ENCODE data around the gene CAPZA1.
"Not testable (repeated sequence)": the region's sequence is repeated elsewhere in the genome, so short reads cannot be mapped to it uniquely, and the experiment has no call there.

CAPZA1 gene

GRCh38 chr1:112619518-112620376 lies at the start of gene CAPZA1:
CAPZA1 (plus strand) TSS chr1:112619832; CDS start chr1:112619845, 13 bp downstream.
- peak; percentile 82 to 86 for DNase-seq (ENCODE audit: low read depth in 2 of 2)

GRCh38 chr1:112575154-112575804 lies 44.4 kb upstream of the CAPZA1 start:
- no peak for DNase-seq (ENCODE audit: low read depth in 2 of 2)

- no peak for DNase-seq (ENCODE audit: low read depth in 2 of 2)
Measured at GRCh38 chr1:112576240-112576639, 43.4 kb upstream of the CAPZA1 start.

- DNase-seq (ENCODE audit: low read depth in 2 of 2): no peak
Measured at GRCh38 chr1:112579801-112580510, 39.7 kb upstream of the CAPZA1 start.

- no peak for DNase-seq (ENCODE audit: low read depth in 2 of 2)
Measured at GRCh38 chr1:112581586-112582192, 37.9 kb upstream of the CAPZA1 start.

GRCh38 chr1:112583366-112583765 lies 36.3 kb upstream of the CAPZA1 start:
- DNase-seq (ENCODE audit: low read depth in 2 of 2): no peak

GRCh38 chr1:112589766-112590165 lies 29.9 kb upstream of the CAPZA1 start:
- DNase-seq (ENCODE audit: low read depth in 2 of 2): no peak

GRCh38 chr1:112594208-112594876 lies 25.3 kb upstream of the CAPZA1 start:
- no peak for DNase-seq (ENCODE audit: low read depth in 2 of 2)

GRCh38 chr1:112599477-112599876 lies 20.2 kb upstream of the CAPZA1 start:
- DNase-seq (ENCODE audit: low read depth in 2 of 2): no peak

GRCh38 chr1:112603012-112603411 lies 16.6 kb upstream of the CAPZA1 start:
- no peak for DNase-seq (ENCODE audit: low read depth in 2 of 2)

GRCh38 chr1:112603541-112603940 lies 16.1 kb upstream of the CAPZA1 start:
- no peak for DNase-seq (ENCODE audit: low read depth in 2 of 2)

- DNase-seq (ENCODE audit: low read depth in 2 of 2): no peak
Measured at GRCh38 chr1:112605633-112606327, 13.9 kb upstream of the CAPZA1 start.

- no peak for DNase-seq (ENCODE audit: low read depth in 2 of 2)
Measured at GRCh38 chr1:112614460-112615065, 5.1 kb upstream of the CAPZA1 start.

GRCh38 chr1:112618114-112618720 lies 1.4 kb upstream of the CAPZA1 start:
- no peak for DNase-seq (ENCODE audit: low read depth in 2 of 2)

- no peak for DNase-seq (ENCODE audit: low read depth in 2 of 2)
Measured at GRCh38 chr1:112618721-112619517, 713 bp upstream of the CAPZA1 start, which contains the start of gene ST7L. ST7L (minus strand) TSS chr1:112619141; CDS start chr1:112619113, 28 bp downstream.

GRCh38 chr1:112620377-112620695 lies 704 bp downstream of the CAPZA1 start:
- DNase-seq (ENCODE audit: low read depth in 2 of 2): no peak

- not testable (repeated sequence) for DNase-seq (ENCODE audit: low read depth in 2 of 2)
Measured at GRCh38 chr1:112624493-112624892, 4.9 kb downstream of the CAPZA1 start.

- DNase-seq (ENCODE audit: low read depth in 2 of 2): no peak
Measured at GRCh38 chr1:112625696-112626095, 6.1 kb downstream of the CAPZA1 start.

GRCh38 chr1:112626193-112626592 lies 6.6 kb downstream of the CAPZA1 start:
- DNase-seq (ENCODE audit: low read depth in 2 of 2): no peak
